ENCODE measurements around the gene DUOXA2.

DNA sequence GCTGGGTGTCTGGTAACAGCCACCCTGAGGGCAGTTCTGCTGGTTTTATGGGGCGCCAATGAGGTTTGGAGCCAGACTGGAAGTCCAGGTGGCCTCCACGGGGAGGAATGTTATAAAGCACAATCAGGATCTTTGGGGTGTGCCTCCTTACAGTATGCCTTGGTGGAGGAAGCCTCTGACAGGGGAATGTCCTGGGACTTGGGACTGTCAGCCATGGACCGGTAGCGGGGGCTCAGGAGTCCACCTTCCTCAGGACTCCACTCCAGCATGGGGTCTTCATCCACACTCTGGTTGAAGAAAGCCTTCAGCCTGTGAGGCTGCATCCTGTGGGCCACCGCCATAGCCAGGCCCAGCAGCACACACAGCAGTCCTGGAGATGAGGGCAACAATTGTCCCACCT lies 4.9 kb downstream of the DUOXA2 start:
- TF ChIP-seq, protein P1, sequence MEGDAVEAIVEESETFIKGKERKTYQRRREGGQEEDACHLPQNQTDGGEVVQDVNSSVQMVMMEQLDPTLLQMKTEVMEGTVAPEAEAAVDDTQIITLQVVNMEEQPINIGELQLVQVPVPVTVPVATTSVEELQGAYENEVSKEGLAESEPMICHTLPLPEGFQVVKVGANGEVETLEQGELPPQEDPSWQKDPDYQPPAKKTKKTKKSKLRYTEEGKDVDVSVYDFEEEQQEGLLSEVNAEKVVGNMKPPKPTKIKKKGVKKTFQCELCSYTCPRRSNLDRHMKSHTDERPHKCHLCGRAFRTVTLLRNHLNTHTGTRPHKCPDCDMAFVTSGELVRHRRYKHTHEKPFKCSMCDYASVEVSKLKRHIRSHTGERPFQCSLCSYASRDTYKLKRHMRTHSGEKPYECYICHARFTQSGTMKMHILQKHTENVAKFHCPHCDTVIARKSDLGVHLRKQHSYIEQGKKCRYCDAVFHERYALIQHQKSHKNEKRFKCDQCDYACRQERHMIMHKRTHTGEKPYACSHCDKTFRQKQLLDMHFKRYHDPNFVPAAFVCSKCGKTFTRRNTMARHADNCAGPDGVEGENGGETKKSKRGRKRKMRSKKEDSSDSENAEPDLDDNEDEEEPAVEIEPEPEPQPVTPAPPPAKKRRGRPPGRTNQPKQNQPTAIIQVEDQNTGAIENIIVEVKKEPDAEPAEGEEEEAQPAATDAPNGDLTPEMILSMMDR (IDR thresholded peaks at IDR 0.05), result no peak
- no peak for TF ChIP-seq POLR2A (IDR thresholded peaks at IDR 0.05)

Data from thyroid gland (tissue), 4 donors.